Measurements from ENCODE around the gene PI4KB. TPM values are rescaled to one million over a fixed set of nuclear protein-coding genes. Genes with fewer than 3 reads are reported as not detected.

PI4KB gene
- total RNA-seq, 1 donor from 2014 or later, result 30.3 TPM

- Histone ChIP-seq H3K36me3 (ENCODE audit: control insufficient read depth in 3 of 3, insufficient read depth in 3 of 3, low read length in 3 of 3) (peaks cover 7 to 25% (median 17%) of the 10 kb centered on the region in 3 donors), H3K4me3 (ENCODE audit: low read length in 3 of 3) (peak overlapping the region; percentile 60 to 95 (median 85)), H3K9me3 (ENCODE audit: control insufficient read depth in 3 of 3, low read length in 3 of 3) (no peaks in the 10 kb centered on the region), H3K27ac (ENCODE audit: low read depth, low read length) (peak overlapping the region; percentile 89), H3K27me3 (ENCODE audit: control insufficient read depth in 3 of 3, insufficient read depth in 3 of 3, low read length in 3 of 3) (no peaks in the 10 kb centered on the region), H3K9ac (ENCODE audit: low read depth in 1 of 3, low read length in 3 of 3) (peak overlapping the region; percentile 74 to 91 (median 81)), H3K4me1 (ENCODE audit: control insufficient read depth in 3 of 3, insufficient read depth in 3 of 3, low read length in 3 of 3) (peaks cover 31 to 33% (median 33%) of the 10 kb centered on the region in 3 donors)
These were observed 495 bp downstream of the PI4KB start for GRCh38 chr1:151326619-151327222.

GRCh38 chr1:151325646-151326429 lies 1.4 kb downstream of the PI4KB start:
- Histone ChIP-seq H3K36me3 (ENCODE audit: control insufficient read depth in 3 of 3, insufficient read depth in 3 of 3, low read length in 3 of 3) (peaks cover 7 to 25% (median 19%) of the 10 kb centered on the region in 3 donors), H3K4me1 (ENCODE audit: control insufficient read depth in 3 of 3, insufficient read depth in 3 of 3, low read length in 3 of 3) (peaks cover 31 to 33% (median 33%) of the 10 kb centered on the region in 3 donors), H3K27me3 (ENCODE audit: control insufficient read depth in 3 of 3, insufficient read depth in 3 of 3, low read length in 3 of 3) (no peaks in the 10 kb centered on the region), H3K27ac (ENCODE audit: low read depth, low read length) (peak overlapping the region; percentile 89), H3K9me3 (ENCODE audit: control insufficient read depth in 3 of 3, low read length in 3 of 3) (no peaks in the 10 kb centered on the region), H3K4me3 (ENCODE audit: low read length in 3 of 3) (peak overlapping the region; percentile 60 to 95 (median 85)), H3K9ac (ENCODE audit: low read depth in 1 of 3, low read length in 3 of 3) (peak overlapping the region; percentile 74 to 91 (median 81))

- H3K36me3 ChIP-seq (ENCODE audit: control insufficient read depth in 3 of 3, insufficient read depth in 3 of 3, low read length in 3 of 3), result peaks cover 7 to 30% (median 24%) of the 10 kb centered on the region in 3 donors
- no peaks in the 10 kb centered on the region for H3K9me3 ChIP-seq (ENCODE audit: control insufficient read depth in 3 of 3, low read length in 3 of 3)
- H3K4me3 ChIP-seq (ENCODE audit: low read length in 3 of 3), result no peak overlapping the region
- no peak overlapping the region for H3K27ac ChIP-seq (ENCODE audit: low read depth, low read length)
- no peaks in the 10 kb centered on the region for H3K27me3 ChIP-seq (ENCODE audit: control insufficient read depth in 3 of 3, insufficient read depth in 3 of 3, low read length in 3 of 3)
- H3K4me1 ChIP-seq (ENCODE audit: control insufficient read depth in 3 of 3, insufficient read depth in 3 of 3, low read length in 3 of 3), result peaks cover 31 to 33% (median 33%) of the 10 kb centered on the region in 3 donors
- H3K9ac ChIP-seq (ENCODE audit: low read depth in 1 of 3, low read length in 3 of 3), result peak overlapping the region in 2 of 3 donors; percentile 11 to 81
These were observed 2.0 kb downstream of the PI4KB start for GRCh38 chr1:151325231-151325630.

- H3K27me3 ChIP-seq (ENCODE audit: control insufficient read depth in 3 of 3, insufficient read depth in 3 of 3, low read length in 3 of 3), result no peaks in the 10 kb centered on the region
- no peak overlapping the region for H3K4me3 ChIP-seq (ENCODE audit: low read length in 3 of 3)
- peak overlapping the region in 1 of 3 donors; percentile 41 for H3K9ac ChIP-seq (ENCODE audit: low read depth in 1 of 3, low read length in 3 of 3)
- H3K27ac ChIP-seq (ENCODE audit: low read depth, low read length), result no peak overlapping the region
- H3K4me1 ChIP-seq (ENCODE audit: control insufficient read depth in 3 of 3, insufficient read depth in 3 of 3, low read length in 3 of 3), result peaks cover 33 to 35% (median 34%) of the 10 kb centered on the region in 3 donors
- peaks cover 7 to 35% (median 24%) of the 10 kb centered on the region in 3 donors for H3K36me3 ChIP-seq (ENCODE audit: control insufficient read depth in 3 of 3, insufficient read depth in 3 of 3, low read length in 3 of 3)
- H3K9me3 ChIP-seq (ENCODE audit: control insufficient read depth in 3 of 3, low read length in 3 of 3), result no peaks in the 10 kb centered on the region
These were observed 2.8 kb downstream of the PI4KB start for GRCh38 chr1:151324390-151324930.

GRCh38 chr1:151318975-151319374 lies 8.2 kb downstream of the PI4KB start:
- peaks cover 21 to 53% (median 36%) of the 10 kb centered on the region in 3 donors for H3K36me3 ChIP-seq (ENCODE audit: control insufficient read depth in 3 of 3, insufficient read depth in 3 of 3, low read length in 3 of 3)
- H3K27me3 ChIP-seq (ENCODE audit: control insufficient read depth in 3 of 3, insufficient read depth in 3 of 3, low read length in 3 of 3), result no peaks in the 10 kb centered on the region
- no peak overlapping the region for H3K4me3 ChIP-seq (ENCODE audit: low read length in 3 of 3)
- no peaks in the 10 kb centered on the region for H3K9me3 ChIP-seq (ENCODE audit: control insufficient read depth in 3 of 3, low read length in 3 of 3)
- no peak overlapping the region for H3K27ac ChIP-seq (ENCODE audit: low read depth, low read length)
- H3K9ac ChIP-seq (ENCODE audit: low read depth in 1 of 3, low read length in 3 of 3), result peak overlapping the region in 1 of 3 donors; percentile 51
- peaks cover 9 to 18% (median 14%) of the 10 kb centered on the region in 3 donors for H3K4me1 ChIP-seq (ENCODE audit: control insufficient read depth in 3 of 3, insufficient read depth in 3 of 3, low read length in 3 of 3)

GRCh38 chr1:151315565-151316235 lies 11.5 kb downstream of the PI4KB start:
- Histone ChIP-seq H3K4me1 (ENCODE audit: control insufficient read depth in 3 of 3, insufficient read depth in 3 of 3, low read length in 3 of 3) (peaks cover 39 to 51% (median 45%) of the 10 kb centered on the region in 3 donors), H3K9me3 (ENCODE audit: control insufficient read depth in 3 of 3, low read length in 3 of 3) (no peaks in the 10 kb centered on the region), H3K27ac (ENCODE audit: low read depth, low read length) (no peak overlapping the region), H3K27me3 (ENCODE audit: control insufficient read depth in 3 of 3, insufficient read depth in 3 of 3, low read length in 3 of 3) (no peaks in the 10 kb centered on the region), H3K36me3 (ENCODE audit: control insufficient read depth in 3 of 3, insufficient read depth in 3 of 3, low read length in 3 of 3) (peaks cover 21 to 56% (median 27%) of the 10 kb centered on the region in 3 donors), H3K4me3 (ENCODE audit: low read length in 3 of 3) (no peak overlapping the region), H3K9ac (ENCODE audit: low read depth in 1 of 3, low read length in 3 of 3) (no peak overlapping the region)

- Histone ChIP-seq H3K27me3 (ENCODE audit: control insufficient read depth in 3 of 3, insufficient read depth in 3 of 3, low read length in 3 of 3) (no peaks in the 10 kb centered on the region), H3K9ac (ENCODE audit: low read depth in 1 of 3, low read length in 3 of 3) (no peak overlapping the region), H3K4me1 (ENCODE audit: control insufficient read depth in 3 of 3, insufficient read depth in 3 of 3, low read length in 3 of 3) (peaks cover 53 to 58% (median 56%) of the 10 kb centered on the region in 3 donors), H3K9me3 (ENCODE audit: control insufficient read depth in 3 of 3, low read length in 3 of 3) (no peaks in the 10 kb centered on the region), H3K4me3 (ENCODE audit: low read length in 3 of 3) (no peak overlapping the region), H3K27ac (ENCODE audit: low read depth, low read length) (peak overlapping the region; percentile 51), H3K36me3 (ENCODE audit: control insufficient read depth in 3 of 3, insufficient read depth in 3 of 3, low read length in 3 of 3) (peaks cover 22 to 48% (median 23%) of the 10 kb centered on the region in 3 donors)
These were observed 12.9 kb downstream of the PI4KB start for GRCh38 chr1:151314137-151314875.

GRCh38 chr1:151313501-151313900 lies 13.7 kb downstream of the PI4KB start:
- H3K4me3 ChIP-seq (ENCODE audit: low read length in 3 of 3), result no peak overlapping the region
- H3K9ac ChIP-seq (ENCODE audit: low read depth in 1 of 3, low read length in 3 of 3), result no peak overlapping the region
- H3K4me1 ChIP-seq (ENCODE audit: control insufficient read depth in 3 of 3, insufficient read depth in 3 of 3, low read length in 3 of 3), result peaks cover 54 to 57% (median 56%) of the 10 kb centered on the region in 3 donors
- H3K9me3 ChIP-seq (ENCODE audit: control insufficient read depth in 3 of 3, low read length in 3 of 3), result no peaks in the 10 kb centered on the region
- H3K27me3 ChIP-seq (ENCODE audit: control insufficient read depth in 3 of 3, insufficient read depth in 3 of 3, low read length in 3 of 3), result no peaks in the 10 kb centered on the region
- peaks cover 24 to 45% (median 27%) of the 10 kb centered on the region in 3 donors for H3K36me3 ChIP-seq (ENCODE audit: control insufficient read depth in 3 of 3, insufficient read depth in 3 of 3, low read length in 3 of 3)
- peak overlapping the region; percentile 51 for H3K27ac ChIP-seq (ENCODE audit: low read depth, low read length)

GRCh38 chr1:151312826-151313225 lies 14.4 kb downstream of the PI4KB start:
- Histone ChIP-seq H3K27ac (ENCODE audit: low read depth, low read length) (peak overlapping the region; percentile 90), H3K27me3 (ENCODE audit: control insufficient read depth in 3 of 3, insufficient read depth in 3 of 3, low read length in 3 of 3) (no peaks in the 10 kb centered on the region), H3K36me3 (ENCODE audit: control insufficient read depth in 3 of 3, insufficient read depth in 3 of 3, low read length in 3 of 3) (peaks cover 30 to 52% (median 33%) of the 10 kb centered on the region in 3 donors), H3K4me1 (ENCODE audit: control insufficient read depth in 3 of 3, insufficient read depth in 3 of 3, low read length in 3 of 3) (peaks cover 54 to 57% (median 56%) of the 10 kb centered on the region in 3 donors), H3K9me3 (ENCODE audit: control insufficient read depth in 3 of 3, low read length in 3 of 3) (no peaks in the 10 kb centered on the region), H3K4me3 (ENCODE audit: low read length in 3 of 3) (no peak overlapping the region), H3K9ac (ENCODE audit: low read depth in 1 of 3, low read length in 3 of 3) (no peak overlapping the region)
